IPS-20b (cell line): ENCODE data around the gene EIF3K.

Source experiments
- H3K27ac ChIP-seq: one replicate; pipeline ENCODE4 v1.5.1; 2013; ENCODE audit warnings: low read length
- H3K27me3 ChIP-seq: 2 replicates; pipeline ENCODE4 v1.6.1; 2013; ENCODE audit warnings: mild to moderate bottlenecking, low read length, inconsistent platforms; ENCODE audit not compliant: insufficient read depth
- H3K36me3 ChIP-seq: 2 replicates; pipeline ENCODE4 v1.6.1; 2013; ENCODE audit warnings: low read depth, mild to moderate bottlenecking, inconsistent platforms, low read length, moderate library complexity; ENCODE audit not compliant: insufficient read depth
- H3K4me1 ChIP-seq: 2 replicates; pipeline ENCODE4 v1.6.1; 2013; ENCODE audit warnings: mild to moderate bottlenecking, control low read depth, inconsistent platforms, low read length, moderate library complexity; ENCODE audit not compliant: insufficient read depth
- H3K4me3 ChIP-seq: 2 replicates; pipeline ENCODE4 v1.5.1; 2013; ENCODE audit warnings: mild to moderate bottlenecking, low read length, inconsistent platforms
- H3K9ac ChIP-seq: 2 replicates; pipeline ENCODE4 v1.6.1; 2013; ENCODE audit warnings: low read depth, mild to moderate bottlenecking, inconsistent platforms, low read length, moderate library complexity
- H3K9me3 ChIP-seq: 2 replicates; pipeline ENCODE4 v1.6.1; 2013; ENCODE audit warnings: mild to moderate bottlenecking, low read depth, low read length, inconsistent platforms; ENCODE audit not compliant: insufficient read depth

The EIF3K gene

DNA sequence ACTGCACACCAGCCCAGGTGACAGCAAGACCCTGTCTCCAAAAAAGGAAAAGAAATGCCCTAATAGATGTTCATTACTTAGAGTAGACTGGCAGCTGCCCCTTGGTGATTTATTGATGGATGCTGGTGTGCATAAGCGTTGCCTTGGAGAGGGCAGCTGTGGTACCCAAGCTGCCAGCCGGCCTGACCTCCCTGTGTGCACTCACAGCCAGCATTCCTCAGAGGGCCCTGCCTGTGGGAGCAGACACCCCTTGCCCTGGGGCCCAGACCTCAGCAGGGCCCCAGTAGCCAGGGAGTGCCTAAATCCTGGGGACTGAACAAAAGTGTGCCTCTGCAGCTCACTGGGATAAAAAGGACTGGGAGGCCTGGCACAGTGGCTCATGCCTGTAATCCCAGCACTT is 20.7 kb downstream of the EIF3K start:
- H3K27me3 ChIP-seq = no peaks in the 10 kb centered on the region
- H3K4me1 ChIP-seq = peaks cover 2% of the 10 kb centered on the region; the same call in 1 of the 2 replicates
- H3K36me3 ChIP-seq = peaks cover 20% of the 10 kb centered on the region
- no peak overlapping the region for H3K27ac ChIP-seq
- no peaks in the 10 kb centered on the region for H3K9me3 ChIP-seq
- H3K4me3 ChIP-seq = no peak overlapping the region
- H3K9ac ChIP-seq = no peak overlapping the region

DNA sequence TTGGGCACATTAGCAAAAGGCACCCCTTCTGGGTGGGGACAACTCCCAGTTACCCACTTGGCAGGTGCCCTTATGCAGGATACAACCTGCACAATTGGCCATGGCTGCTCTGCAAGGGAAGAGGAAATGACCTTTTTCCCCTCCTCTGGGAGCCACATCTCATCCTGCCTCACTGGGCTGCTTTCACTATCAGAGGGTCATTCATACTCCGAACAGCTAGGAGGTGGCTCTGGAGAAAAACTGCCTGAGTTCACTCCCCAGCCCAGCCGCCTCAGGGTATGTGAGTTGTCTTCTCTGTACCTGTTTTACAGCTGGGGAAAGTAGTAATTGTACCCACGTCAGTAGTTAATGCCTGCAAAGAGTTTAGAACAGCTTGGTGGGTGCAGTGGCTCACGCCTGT is 21.4 kb downstream of the EIF3K start:
- H3K9ac ChIP-seq = no peak overlapping the region
- H3K4me3 ChIP-seq = no peak overlapping the region
- H3K9me3 ChIP-seq = no peaks in the 10 kb centered on the region
- H3K27me3 ChIP-seq = no peaks in the 10 kb centered on the region
- H3K4me1 ChIP-seq = peaks cover 2% of the 10 kb centered on the region; the same call in 1 of the 2 replicates
- H3K36me3 ChIP-seq = peaks cover 14% of the 10 kb centered on the region
- H3K27ac ChIP-seq = no peak overlapping the region

DNA sequence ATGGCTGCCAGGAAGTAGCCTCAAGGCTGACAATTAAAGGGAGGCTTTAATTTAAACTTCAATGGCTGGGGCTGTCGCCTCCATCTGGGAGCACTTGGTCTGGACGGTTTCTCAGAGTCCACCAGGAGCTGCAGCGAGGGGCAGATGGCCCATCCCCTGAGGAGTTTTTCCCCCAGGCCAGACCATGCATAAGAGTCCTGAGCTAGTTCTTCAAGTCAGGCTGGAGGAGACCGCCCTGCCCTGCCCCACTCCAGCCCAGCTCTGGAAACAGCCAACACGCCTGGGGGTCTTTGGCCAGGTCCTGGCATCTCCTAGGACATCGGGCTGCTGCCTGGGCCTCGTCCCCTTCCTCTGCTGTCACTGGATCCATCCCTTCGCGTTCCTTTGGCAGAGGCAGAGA is 23.2 kb downstream of the EIF3K start:
- Histone ChIP-seq H3K9ac (no peak overlapping the region), H3K4me3 (no peak overlapping the region), H3K27me3 (no peaks in the 10 kb centered on the region), H3K27ac (no peak overlapping the region), H3K36me3 (no peaks in the 10 kb centered on the region), H3K9me3 (no peaks in the 10 kb centered on the region), H3K4me1 (peaks cover 2% of the 10 kb centered on the region; the same call in 1 of the 2 replicates)

DNA sequence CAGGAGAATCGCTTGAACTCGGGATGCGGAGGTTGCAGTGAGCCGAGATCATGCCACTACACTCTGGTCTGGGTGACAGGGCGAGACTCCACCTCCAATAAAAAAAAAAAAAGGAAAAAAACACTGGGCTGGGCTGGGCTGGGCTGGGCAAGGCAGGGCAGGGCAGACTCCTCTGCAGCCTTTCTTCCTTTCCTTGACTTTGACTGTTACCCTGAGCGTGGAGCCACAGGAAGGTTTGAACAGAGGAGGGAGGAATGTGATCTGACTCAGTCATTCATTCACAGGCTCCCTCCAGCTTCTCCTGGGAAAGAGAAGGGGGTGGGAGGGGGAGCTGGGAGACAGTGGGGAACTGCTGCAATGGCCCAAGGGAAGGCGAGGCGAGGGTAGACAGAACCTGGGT is 25.7 kb downstream of the EIF3K start:
- Histone ChIP-seq H3K9ac (no peak overlapping the region), H3K4me1 (peaks cover 2% of the 10 kb centered on the region), H3K27ac (no peak overlapping the region), H3K27me3 (no peaks in the 10 kb centered on the region), H3K9me3 (no peaks in the 10 kb centered on the region), H3K36me3 (no peaks in the 10 kb centered on the region), H3K4me3 (no peak overlapping the region)

DNA sequence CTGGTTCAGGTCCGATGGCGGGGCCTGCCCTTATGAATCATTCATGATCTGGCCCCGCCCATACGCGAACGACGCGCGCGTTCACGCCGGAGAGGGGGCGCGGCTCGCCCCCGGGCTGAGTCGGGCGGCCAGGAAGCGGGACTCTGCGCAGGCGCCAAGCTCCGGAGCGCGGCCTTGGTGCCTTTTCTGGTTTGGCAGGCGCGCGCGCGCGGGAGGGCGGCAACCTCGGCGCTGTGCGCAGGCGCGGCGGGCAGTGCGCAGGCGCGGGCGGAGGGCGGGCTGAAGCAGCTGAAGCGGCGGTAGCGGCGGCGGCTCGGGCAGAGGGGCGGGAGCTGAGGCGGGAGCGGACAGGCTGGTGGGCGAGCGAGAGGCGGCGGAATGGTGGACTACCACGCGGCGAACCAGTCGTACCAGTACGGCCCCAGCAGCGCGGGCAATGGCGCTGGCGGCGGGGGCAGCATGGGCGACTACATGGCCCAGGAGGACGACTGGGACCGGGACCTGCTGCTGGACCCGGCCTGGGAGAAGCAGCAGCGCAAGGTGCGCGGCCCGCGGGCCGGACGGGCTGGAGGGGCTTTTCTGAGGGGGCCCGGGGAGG is 28.5 kb downstream of the EIF3K start, which contains the start of gene ACTN4:
Gene ACTN4 (plus strand): TSS at position 282 of the 598 bp plus-strand sequence. CDS start 97 bp downstream, at position 379.
- H3K4me3 ChIP-seq = peak within 1 kb of the TSS; percentile 94
- no peaks in the 10 kb centered on the region for H3K9me3 ChIP-seq
- H3K9ac ChIP-seq = peak within 1 kb of the TSS; percentile 94
- H3K4me1 ChIP-seq = peaks cover 14% of the 10 kb centered on the region
- peak within 1 kb of the TSS; percentile 16 for H3K27ac ChIP-seq
- H3K27me3 ChIP-seq = no peaks in the 10 kb centered on the region
- H3K36me3 ChIP-seq = no peaks in the 10 kb centered on the region

DNA sequence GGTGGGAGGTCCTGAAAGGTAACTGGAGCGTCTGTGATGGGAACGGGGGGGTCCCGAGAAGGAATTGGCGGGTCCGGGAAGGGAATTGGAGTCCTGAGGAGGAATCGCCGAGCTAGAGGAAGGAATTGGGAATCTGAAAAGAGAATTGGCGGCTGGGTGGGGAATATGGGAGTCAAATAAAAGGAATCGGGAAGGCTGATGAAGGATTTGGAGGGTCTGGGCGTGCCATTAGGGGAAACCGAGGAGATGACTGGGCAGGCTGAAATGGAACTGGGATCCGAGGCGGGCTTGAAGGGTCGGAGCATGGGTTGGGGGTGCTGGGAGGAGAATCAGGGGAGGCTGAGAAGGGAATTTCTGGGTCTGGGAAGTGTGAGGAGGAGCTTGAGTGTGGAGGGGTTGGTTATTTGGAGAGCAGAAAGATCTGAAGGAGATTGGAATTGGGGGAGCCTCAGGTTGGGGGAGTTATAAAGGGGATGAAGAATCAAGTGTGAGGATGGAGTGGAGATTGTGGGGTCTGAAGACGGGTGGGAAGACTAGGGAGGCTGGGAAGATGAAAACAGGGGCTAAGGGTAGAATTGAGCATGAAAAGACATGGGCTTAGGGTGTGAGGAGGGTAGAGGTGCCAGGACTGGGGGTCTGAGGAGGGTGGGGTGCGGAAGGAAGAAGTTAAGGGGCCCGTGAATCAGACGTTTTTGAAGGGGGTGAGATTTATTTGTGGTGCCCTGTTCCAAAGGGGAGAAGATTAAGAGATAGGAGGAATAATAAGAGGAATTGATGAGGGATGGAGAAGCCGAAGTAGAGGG is 29.2 kb downstream of the EIF3K start:
- Histone ChIP-seq H3K27me3 (no peaks in the 10 kb centered on the region), H3K9ac (peak overlapping the region; percentile 94), H3K4me1 (peaks cover 18% of the 10 kb centered on the region), H3K9me3 (no peaks in the 10 kb centered on the region), H3K27ac (peak overlapping the region; percentile 16), H3K4me3 (peak overlapping the region; percentile 94), H3K36me3 (no peaks in the 10 kb centered on the region)

DNA sequence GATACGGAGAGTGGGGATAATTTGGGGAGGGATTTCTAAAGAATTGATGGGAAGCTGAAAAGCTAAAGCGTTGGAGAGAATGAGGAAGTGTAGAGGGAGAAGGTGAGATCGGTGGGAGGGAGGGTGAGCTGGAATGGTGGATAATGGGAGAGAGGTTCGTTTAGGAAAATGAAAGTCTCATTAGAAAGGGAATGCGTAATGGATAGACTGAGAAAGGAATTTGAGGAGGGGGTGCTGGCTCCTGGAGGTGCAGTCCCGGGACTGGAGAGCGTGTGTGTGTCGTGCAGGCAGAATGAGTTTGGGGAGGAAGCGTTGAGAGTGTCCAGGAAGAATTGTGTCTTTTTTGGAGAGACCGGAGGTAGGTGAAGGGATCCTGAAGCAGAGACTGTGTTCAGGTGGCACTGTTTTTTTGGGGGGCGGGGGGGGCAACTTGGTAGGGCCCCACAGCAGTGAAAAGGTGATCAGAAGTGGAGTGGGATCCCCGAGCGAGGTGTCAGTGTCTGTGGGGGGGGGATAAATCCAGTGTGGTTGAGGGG is 29.8 kb downstream of the EIF3K start:
- no peaks in the 10 kb centered on the region for H3K9me3 ChIP-seq
- no peaks in the 10 kb centered on the region for H3K36me3 ChIP-seq
- H3K4me1 ChIP-seq = peaks cover 25% of the 10 kb centered on the region
- H3K27ac ChIP-seq = no peak overlapping the region
- no peaks in the 10 kb centered on the region for H3K27me3 ChIP-seq
- H3K4me3 ChIP-seq = peak overlapping the region; percentile 94
- peak overlapping the region; percentile 94 for H3K9ac ChIP-seq

DNA sequence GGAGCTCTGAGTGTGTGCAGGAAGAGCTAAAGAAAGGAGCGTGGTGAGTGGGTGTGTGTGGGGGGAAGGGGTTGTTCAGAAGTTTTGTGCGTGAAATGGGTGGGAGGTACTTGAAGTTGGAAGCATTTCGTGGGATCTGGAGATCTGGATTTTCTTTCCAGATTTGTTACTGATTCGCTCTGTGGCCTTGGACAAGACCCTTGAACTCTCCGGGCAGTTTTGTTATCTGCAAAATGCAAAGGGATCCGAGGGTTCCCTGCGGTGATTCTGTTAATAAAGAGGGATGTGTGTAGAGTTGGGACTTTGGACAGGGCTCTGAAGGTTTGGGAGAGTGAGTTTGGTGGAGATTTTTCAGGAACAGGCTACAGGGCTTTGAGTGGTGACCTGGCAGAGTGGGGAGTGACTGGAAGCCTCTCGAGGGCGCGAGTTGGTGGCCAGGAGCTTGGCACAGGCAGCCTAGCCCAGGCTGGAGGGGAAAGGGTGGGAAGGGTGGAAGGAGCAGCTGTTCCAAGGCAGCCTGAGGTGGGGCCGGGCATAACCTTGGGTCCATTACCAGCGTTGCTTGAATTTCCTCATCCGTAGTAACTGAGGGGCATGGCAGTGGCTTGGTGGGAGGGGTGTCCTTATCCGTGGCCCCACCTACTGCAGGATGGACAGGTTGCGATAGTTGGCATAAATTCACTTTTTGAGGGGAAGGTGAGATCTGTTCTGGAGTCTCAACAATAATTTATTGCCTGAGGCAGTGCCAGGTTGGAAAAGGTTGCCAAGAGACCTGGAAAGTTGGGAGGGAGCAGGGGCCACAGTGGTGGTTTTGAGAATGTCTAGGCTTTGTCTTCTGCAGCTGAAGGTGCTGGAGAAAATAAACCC is 30.6 kb downstream of the EIF3K start:
- H3K27me3 ChIP-seq = no peaks in the 10 kb centered on the region
- peaks cover 30% of the 10 kb centered on the region for H3K4me1 ChIP-seq
- H3K36me3 ChIP-seq = no peaks in the 10 kb centered on the region
- H3K9me3 ChIP-seq = no peaks in the 10 kb centered on the region
- H3K9ac ChIP-seq = peak overlapping the region; percentile 94
- H3K27ac ChIP-seq = no peak overlapping the region
- H3K4me3 ChIP-seq = peak overlapping the region; percentile 94

DNA sequence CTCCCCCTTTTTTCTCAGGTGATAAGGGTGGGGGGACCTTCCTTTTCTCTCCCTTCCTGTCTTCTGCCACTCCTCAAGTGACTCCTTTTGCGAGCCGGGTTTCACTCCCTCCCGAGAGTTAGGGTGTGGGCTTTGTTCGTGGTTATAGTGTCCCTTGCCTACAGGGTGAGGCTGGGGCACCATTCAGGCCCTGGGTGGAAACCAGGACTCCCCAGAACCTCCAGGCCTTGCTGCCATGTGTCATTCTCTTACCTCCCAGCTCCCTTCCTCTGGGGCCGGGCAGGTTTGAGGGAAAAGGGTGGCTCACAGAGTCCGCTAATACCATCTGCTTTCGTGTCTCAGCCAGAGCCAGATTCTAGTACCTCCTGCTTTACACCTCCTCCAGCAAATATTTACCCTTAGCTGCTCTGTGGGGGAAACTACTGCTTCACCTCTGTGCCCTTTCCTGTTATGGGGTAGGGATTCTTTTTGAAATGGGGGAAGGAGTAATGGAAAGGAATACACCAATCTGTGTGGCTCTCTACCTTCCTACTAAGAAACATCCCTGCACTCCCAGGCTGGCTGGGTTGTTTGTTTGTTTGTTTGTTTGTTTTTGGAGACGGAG is 31.3 kb downstream of the EIF3K start:
- H3K27ac ChIP-seq = no peak overlapping the region
- peak overlapping the region; percentile 94 for H3K4me3 ChIP-seq

DNA sequence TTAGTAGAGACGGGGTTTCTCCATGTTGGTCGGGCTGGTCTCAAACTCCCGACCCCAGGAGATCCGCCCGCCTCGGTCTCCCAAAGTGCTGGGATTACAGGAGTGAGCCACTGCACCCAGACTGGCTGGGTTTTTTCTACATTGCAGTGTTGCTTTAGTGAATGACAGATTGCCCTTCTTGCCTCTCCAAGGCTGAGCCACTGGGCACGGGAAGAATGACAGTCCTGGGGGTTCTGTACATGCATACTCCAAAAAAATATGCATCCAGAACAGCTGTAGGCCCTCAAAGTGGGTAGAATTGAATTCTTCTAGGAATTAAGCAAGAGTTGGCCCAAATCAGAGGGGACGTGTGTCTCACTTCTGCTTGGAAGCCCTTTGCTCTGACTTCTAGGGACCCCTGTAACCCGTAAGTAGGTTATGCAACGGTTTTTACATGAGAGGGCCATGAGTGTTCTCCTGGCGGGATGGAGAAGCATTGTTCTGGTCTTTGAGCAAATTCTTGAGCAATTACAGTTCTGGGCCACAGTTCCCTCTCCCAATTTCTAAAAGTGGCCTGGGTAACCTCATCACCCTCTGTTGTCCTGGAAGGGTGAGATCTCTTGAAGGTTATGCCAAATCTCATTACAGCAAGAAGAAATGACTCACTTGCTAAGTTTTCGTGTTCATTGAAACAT is 32.1 kb downstream of the EIF3K start:
- no peak overlapping the region for H3K27ac ChIP-seq
- peaks cover 4% of the 10 kb centered on the region; the same call in 1 of the 2 replicates for H3K36me3 ChIP-seq
- H3K4me3 ChIP-seq = no peak overlapping the region
- no peaks in the 10 kb centered on the region for H3K27me3 ChIP-seq
- peaks cover 44% of the 10 kb centered on the region for H3K4me1 ChIP-seq
- H3K9me3 ChIP-seq = no peaks in the 10 kb centered on the region
- no peak overlapping the region for H3K9ac ChIP-seq

More for the DNA sequence above, 31.3 kb downstream of the EIF3K start:
- no peaks in the 10 kb centered on the region for H3K9me3 ChIP-seq
- no peaks in the 10 kb centered on the region for H3K36me3 ChIP-seq
- no peaks in the 10 kb centered on the region for H3K27me3 ChIP-seq
- H3K4me1 ChIP-seq = peaks cover 37% of the 10 kb centered on the region
- H3K9ac ChIP-seq = peak overlapping the region; percentile 94; the same call in 1 of the 2 replicates
